Activated naive CD4-positive, alpha-beta T cell treated with anti-CD3 and anti-CD28 coated beads, Interleukin-2, amount 10 ng/mL, durations not matched to agents 7 days and 5 days (primary cell): ENCODE data around the gene MCCC1.
"Not testable (repeated sequence)": the region's sequence is repeated elsewhere in the genome, so short reads cannot be mapped to it uniquely, and the experiment has no call there.

ENCODE experiments used
- CTCF ChIA-PET: fragments of 350-600 bp; sonication (Branson Sonifier 250); formaldehyde crosslinking; loops from one replicate; lab custom pipeline; 2021; ENCODE audit warnings: antibody characterized with exemption; lab: Charles Lee
- DNase-seq: peaks from one replicate; pipeline ENCODE4 v3.0.0-alpha.2; 2020
- H3K27ac Mint-ChIP-seq: one replicate; pipeline ENCODE4 v1.8.0; 2021; ENCODE audit warnings: mild to moderate bottlenecking, moderate library complexity, mixed read lengths
- H3K27me3 Mint-ChIP-seq: one replicate; pipeline ENCODE4 v1.8.0; 2021; ENCODE audit warnings: mild to moderate bottlenecking, mixed read lengths
- H3K36me3 Mint-ChIP-seq: one replicate; pipeline ENCODE4 v1.8.0; 2021; ENCODE audit warnings: mixed read lengths
- H3K4me1 Mint-ChIP-seq: one replicate; pipeline ENCODE4 v1.8.0; 2021; ENCODE audit warnings: mixed read lengths
- H3K4me3 Mint-ChIP-seq: one replicate; pipeline ENCODE4 v1.8.0; 2021; ENCODE audit warnings: mild to moderate bottlenecking, moderate library complexity, mixed read lengths
- H3K9me3 Mint-ChIP-seq: one replicate; pipeline ENCODE4 v1.8.0; 2021; ENCODE audit warnings: mixed read lengths

The MCCC1 gene

DNA sequence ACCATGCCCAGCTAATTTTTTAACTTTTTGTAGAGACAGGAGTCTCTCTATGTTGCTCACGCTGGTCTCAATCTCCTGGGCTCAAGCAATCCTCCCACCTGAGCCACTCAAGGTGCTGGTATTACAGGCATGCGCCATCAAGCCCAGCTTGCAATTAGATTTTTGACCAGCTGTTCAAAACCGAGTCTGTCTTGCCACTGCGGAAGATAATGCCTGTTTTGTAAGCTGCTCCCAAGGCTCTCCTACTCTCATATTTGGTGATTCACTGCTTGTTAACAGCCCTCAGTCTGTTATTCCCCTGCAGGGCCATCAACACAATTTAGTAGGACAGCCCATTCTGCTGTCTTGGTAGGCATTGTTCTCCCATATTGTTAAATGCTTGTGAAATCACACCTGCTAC, 17.8 kb upstream of the MCCC1 start:
- CTCF ChIA-PET, result interaction anchor here (1.4 to 1.9 kb wide), 3 partner anchors 265 to 269 kb away, joined by 3 to 6 read pairs (median 5); no protein-coding TSS in a partner anchor
- no peak for DNase-seq
- Mint-ChIP-seq H3K27me3 (peaks cover 34% of the 10 kb centered on the region), H3K4me1 (peaks cover 11% of the 10 kb centered on the region), H3K36me3 (no peaks in the 10 kb centered on the region), H3K27ac (no peak overlapping the region), H3K9me3 (no peaks in the 10 kb centered on the region), H3K4me3 (no peak overlapping the region)

DNA sequence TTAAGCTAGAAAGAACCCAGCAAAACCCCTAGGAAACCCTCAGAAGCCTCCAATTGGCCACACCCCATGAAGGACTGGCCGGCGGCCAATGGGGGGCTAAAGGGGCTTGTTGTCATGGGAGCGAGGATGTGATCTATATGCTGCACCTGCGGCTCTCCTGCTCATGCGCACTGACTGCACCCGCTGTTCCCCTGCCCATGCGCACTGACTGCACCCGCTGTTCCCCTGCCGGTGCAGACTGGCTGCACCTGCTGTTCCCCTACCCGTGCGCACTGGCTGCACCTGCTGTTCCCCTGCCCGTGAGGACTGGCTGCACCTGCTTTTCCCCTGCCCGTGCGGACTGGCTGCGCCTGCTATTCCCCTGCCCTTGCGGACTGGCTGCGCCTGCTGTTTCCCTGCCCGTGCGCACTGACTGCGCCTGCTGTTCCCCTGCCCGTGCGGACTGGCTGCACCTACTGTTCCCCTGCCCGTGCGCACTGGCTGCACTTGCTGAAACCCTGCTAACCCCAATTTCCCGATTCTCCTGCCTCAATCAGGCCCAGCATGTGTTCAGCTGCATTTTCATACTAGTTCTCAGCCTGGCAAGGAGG, 16.8 kb upstream of the MCCC1 start:
- Mint-ChIP-seq H3K4me3 (peak overlapping the region; percentile 71), H3K27me3 (peaks cover 34% of the 10 kb centered on the region), H3K4me1 (peaks cover 11% of the 10 kb centered on the region), H3K27ac (no peak overlapping the region), H3K36me3 (no peaks in the 10 kb centered on the region), H3K9me3 (no peaks in the 10 kb centered on the region)
- peak; percentile 75 for DNase-seq
- CTCF ChIA-PET, result interaction anchor here (0.6 to 1.9 kb wide), 5 partner anchors 135 to 402 kb away, joined by 3 to 6 read pairs (median 3); no protein-coding TSS in a partner anchor

DNA sequence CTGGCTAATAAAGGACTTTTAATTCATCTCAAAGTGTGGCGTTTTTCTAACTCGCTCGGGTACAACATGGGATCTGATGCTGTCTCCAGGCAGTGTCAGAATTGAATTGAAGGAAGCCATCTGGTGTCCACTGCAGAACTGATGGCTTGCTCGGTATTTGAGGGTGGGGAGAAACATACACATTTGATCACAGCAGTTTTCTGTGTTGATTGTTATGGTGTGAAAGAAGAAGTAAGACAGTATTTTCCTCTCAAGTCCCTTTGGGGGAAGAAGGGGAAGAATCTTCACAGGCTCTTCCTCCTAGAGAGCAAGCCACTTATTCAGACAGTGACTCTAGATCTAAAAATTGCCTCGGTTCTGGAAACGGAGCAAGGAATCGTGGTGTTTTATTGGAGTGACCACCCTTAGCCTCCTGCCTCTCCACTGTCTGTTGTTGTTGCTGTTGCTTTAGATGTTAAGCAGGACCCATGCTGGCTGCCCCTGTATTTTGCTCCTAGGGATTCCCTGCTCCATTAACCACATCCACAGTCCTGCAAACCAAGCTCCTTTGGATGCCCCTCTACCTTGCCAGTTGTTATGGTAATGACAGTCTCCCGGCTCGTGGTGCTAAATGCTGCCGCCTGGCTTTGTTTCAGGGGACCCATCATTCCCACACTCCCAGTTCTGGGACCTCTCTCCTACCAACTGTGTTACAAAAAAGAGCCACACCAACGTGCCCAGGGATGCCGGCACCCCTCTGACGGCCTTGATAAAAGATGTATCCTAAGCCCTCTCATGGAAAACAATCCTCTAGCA, 15.3 kb upstream of the MCCC1 start:
- Mint-ChIP-seq H3K4me1 (peaks cover 11% of the 10 kb centered on the region), H3K9me3 (peaks cover 2% of the 10 kb centered on the region), H3K27me3 (peaks cover 34% of the 10 kb centered on the region), H3K36me3 (no peaks in the 10 kb centered on the region), H3K27ac (no peak overlapping the region), H3K4me3 (no peak overlapping the region)
- no peak for DNase-seq
- CTCF ChIA-PET, result no interaction called here

DNA sequence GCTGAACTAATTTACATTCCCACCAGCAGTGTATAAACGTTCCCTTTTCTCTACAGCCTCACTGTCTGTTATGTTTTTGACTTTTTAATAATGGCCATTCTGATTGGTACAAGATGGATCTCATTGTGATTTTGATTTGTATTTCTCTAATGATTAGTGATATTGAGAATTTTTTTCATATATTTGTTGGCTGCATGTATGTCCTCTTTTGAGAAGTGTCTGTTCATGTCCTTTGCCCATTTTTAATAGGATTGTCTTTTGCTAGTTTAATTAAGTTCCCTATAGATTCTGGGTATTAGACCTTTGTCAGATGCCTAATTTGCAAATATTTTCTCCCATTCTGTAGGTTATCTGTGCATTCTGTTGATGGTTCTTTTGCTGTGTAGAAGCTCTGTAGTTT, 10.6 kb upstream of the MCCC1 start:
- H3K4me1 Mint-ChIP-seq, H3K9me3 Mint-ChIP-seq, H3K36me3 Mint-ChIP-seq, H3K4me3 Mint-ChIP-seq, H3K27me3 Mint-ChIP-seq, H3K27ac Mint-ChIP-seq, DNase-seq: not testable (repeated sequence)
- CTCF ChIA-PET, result interaction anchor here (0.7 kb wide), 1 partner anchor 306 kb away, joined by 4 read pairs; no protein-coding TSS in a partner anchor

DNA sequence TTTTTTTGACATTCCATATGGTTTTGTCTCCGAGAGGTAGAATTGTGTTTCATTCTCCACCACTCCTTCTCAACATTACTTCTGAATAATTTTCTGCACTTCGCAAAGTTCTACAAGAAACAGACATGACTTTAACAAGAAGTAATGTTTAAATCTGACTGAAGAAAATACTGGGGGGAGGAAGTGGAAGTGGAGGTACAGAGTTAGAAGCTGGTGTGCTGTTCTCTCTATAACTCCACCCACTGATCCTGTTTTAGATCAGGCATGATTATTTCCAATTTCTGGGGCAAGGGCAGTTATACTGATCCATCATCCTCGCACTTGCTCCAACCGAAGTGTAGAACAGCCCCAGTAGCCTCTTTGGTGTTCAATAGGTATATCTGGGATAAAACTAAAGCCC, 9.2 kb upstream of the MCCC1 start:
- Mint-ChIP-seq H3K27ac (no peak overlapping the region), H3K9me3 (peaks cover 2% of the 10 kb centered on the region), H3K4me3 (no peak overlapping the region), H3K36me3 (no peaks in the 10 kb centered on the region), H3K27me3 (no peaks in the 10 kb centered on the region), H3K4me1 (no peaks in the 10 kb centered on the region)
- CTCF ChIA-PET, result no interaction called here
- no peak for DNase-seq

DNA sequence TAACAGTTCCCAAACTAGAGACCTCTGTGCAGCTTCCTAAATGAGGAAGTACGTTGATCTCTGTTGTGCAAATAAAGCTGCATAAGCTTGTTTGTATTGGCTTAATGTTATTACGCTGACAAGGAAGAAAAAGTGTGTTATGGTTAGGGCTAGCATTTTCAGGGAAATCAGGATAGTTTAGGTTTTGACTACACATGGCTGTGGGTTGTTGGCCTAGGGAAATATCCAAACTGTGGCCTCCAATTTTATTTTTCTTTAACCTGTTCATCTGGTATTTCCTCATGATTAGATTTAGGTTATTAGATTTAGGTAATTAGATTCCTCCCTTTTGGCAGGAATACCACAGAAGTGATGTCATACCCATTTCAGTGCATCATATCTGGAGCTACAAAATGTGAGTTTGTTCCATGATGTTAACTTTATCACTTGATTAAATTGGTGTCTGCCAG, 8.7 kb upstream of the MCCC1 start:
- Mint-ChIP-seq H3K36me3 (no peaks in the 10 kb centered on the region), H3K9me3 (peaks cover 2% of the 10 kb centered on the region), H3K4me1 (no peaks in the 10 kb centered on the region), H3K27me3 (no peaks in the 10 kb centered on the region), H3K27ac (no peak overlapping the region), H3K4me3 (no peak overlapping the region)
- no peak for DNase-seq
- CTCF ChIA-PET, result interaction anchor here (0.8 kb wide), 1 partner anchor 64 kb away, joined by 3 read pairs; no protein-coding TSS in a partner anchor

DNA sequence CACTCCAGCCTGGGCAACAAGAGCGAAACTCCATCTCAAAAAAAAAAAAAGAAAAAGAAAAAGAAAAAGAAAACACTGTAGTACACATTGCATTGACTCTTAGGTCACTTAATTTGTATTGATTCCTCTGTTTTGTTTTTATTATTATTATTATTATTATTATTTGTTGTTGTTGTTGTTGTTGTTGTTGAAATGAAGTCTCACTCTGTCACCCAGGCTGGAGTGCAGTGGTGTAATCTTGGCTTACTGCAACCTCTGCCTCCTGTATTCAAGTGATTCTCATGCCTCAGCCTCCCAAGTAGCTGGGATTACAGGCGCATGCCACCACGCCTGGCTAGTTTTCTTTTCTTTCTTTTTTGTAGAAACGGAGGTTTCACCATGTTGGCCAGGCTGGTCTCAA, 8.1 kb upstream of the MCCC1 start:
- H3K4me1 Mint-ChIP-seq, DNase-seq, H3K4me3 Mint-ChIP-seq, H3K36me3 Mint-ChIP-seq, H3K27me3 Mint-ChIP-seq, H3K27ac Mint-ChIP-seq, H3K9me3 Mint-ChIP-seq: not testable (repeated sequence)
- CTCF ChIA-PET, result interaction anchor here (0.8 kb wide), 1 partner anchor 63 kb away, joined by 3 read pairs; no protein-coding TSS in a partner anchor

DNA sequence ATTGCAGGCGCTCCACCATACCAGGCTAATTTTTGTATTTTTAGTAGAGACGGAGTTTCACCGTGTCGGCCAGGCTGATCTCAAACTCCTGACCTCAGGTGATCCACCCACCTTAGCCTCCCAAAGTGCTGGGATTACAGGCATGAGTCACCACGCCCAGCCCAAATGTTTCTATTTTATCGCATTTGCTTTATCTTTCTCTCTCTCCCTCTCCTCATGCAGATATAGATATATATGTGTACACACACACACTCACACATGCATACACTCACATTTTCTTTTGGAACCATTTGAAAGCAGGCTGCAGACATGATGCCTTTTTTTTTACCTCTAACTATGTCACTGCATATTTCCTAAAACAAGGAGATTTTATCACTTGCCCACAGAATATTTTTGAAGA, 7.3 kb upstream of the MCCC1 start:
- Mint-ChIP-seq H3K4me3 (no peak overlapping the region), H3K9me3 (peaks cover 2% of the 10 kb centered on the region), H3K36me3 (no peaks in the 10 kb centered on the region), H3K27ac (no peak overlapping the region), H3K27me3 (no peaks in the 10 kb centered on the region), H3K4me1 (peaks cover 2% of the 10 kb centered on the region)
- no peak for DNase-seq
- CTCF ChIA-PET, result no interaction called here

DNA sequence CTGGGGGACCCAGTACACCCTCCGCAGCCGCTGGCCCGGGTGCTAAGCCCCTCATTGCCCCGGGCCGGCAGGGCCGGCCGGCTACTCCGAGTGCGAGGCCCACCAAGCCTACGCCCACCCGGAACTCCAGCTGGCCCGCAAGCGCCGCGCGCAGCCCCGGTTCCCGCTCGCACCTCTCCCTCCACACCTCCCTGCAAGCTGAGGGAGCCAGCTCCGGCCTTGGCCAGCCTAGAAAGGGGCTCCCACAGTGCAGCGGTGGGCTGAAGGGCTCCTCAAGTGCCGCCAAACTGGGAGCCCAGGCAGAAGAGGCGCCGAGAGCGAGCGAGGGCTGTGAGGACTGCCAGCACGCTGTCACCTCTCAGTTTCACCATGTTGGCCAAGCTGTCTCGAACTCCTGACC, 4.7 kb upstream of the MCCC1 start:
- DNase-seq, H3K4me3 Mint-ChIP-seq, H3K9me3 Mint-ChIP-seq, H3K27me3 Mint-ChIP-seq, H3K27ac Mint-ChIP-seq, H3K36me3 Mint-ChIP-seq: not testable (repeated sequence)
- CTCF ChIA-PET, result interaction anchor here (0.7 kb wide), 1 partner anchor 62 kb away, joined by 3 read pairs; no protein-coding TSS in a partner anchor
- peaks cover 13% of the 10 kb centered on the region for H3K4me1 Mint-ChIP-seq

DNA sequence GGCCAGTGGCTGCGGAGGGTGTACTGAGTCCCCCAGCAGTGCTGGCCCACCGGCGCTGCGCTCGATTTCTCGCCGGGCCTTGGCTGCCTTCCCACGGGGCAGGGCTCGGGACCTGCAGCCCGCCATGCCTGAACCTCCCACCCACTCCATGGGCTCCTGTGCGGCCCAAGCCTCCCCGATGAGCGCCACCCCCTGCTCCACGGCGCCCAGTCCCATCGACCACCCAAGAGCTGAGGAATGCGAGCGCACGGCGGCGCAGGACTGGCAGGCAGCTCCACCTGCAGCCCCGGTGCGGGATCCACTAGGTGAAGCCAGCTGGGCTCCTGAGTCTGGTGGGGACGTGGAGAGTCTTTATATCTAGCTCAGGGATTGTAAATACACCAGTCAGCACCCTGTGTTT, 1.7 kb upstream of the MCCC1 start:
- H3K36me3 Mint-ChIP-seq, CTCF ChIA-PET, H3K9me3 Mint-ChIP-seq, H3K27ac Mint-ChIP-seq, H3K27me3 Mint-ChIP-seq, DNase-seq, H3K4me3 Mint-ChIP-seq: not testable (repeated sequence)
- peaks cover 32% of the 10 kb centered on the region for H3K4me1 Mint-ChIP-seq

DNA sequence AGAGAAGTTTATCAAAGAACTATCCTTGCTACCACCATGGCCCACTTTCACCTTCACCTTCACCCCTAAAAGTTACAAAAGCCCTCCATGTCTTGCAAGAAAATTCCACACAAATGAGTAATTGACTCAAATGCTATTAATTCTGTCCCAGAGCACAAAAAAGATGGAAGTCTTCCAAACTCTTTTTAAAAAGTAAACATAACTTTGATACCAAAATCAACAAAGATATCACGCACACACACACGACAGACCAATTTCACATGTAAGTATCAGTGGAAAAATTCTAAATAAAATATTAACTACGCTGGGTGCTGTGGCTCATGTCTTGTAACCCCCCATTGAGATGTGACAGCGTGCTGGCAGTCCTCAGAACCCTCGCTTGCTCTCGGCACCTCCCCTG, 1.1 kb upstream of the MCCC1 start:
- Mint-ChIP-seq H3K9me3 (no peaks in the 10 kb centered on the region), H3K27ac (peak overlapping the region; percentile 80), H3K27me3 (no peaks in the 10 kb centered on the region), H3K36me3 (peaks cover 12% of the 10 kb centered on the region), H3K4me3 (no peak overlapping the region), H3K4me1 (peaks cover 34% of the 10 kb centered on the region)
- CTCF ChIA-PET, result no interaction called here
- DNase-seq, result no peak

DNA sequence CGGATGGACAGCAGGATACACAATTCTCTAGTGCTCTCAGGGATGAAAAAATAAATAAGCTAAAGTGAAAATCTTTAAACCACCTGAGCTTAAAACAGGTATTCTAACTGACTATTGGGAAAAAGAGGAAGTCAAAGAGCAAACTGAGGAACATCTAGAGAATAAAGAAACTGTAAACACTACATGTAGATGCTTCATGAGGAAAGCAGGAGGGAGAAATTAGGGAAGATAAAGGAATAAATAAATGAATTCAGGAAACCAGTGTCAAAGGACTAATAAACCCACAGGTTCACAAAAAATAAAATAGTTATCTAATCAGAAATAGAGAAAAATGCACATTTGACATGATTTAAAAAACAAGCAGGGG, 525 bp upstream of the MCCC1 start:
- H3K4me3 Mint-ChIP-seq, result peak overlapping the region; percentile 88
- H3K4me1 Mint-ChIP-seq, result peaks cover 35% of the 10 kb centered on the region
- H3K36me3 Mint-ChIP-seq, result peaks cover 12% of the 10 kb centered on the region
- DNase-seq, result no peak
- CTCF ChIA-PET, result interaction anchor here (0.7 kb wide), 1 partner anchor 46 kb away, joined by 3 read pairs; no protein-coding TSS in a partner anchor
- peak overlapping the region; percentile 92 for H3K27ac Mint-ChIP-seq
- H3K27me3 Mint-ChIP-seq, result no peaks in the 10 kb centered on the region
- no peaks in the 10 kb centered on the region for H3K9me3 Mint-ChIP-seq

DNA sequence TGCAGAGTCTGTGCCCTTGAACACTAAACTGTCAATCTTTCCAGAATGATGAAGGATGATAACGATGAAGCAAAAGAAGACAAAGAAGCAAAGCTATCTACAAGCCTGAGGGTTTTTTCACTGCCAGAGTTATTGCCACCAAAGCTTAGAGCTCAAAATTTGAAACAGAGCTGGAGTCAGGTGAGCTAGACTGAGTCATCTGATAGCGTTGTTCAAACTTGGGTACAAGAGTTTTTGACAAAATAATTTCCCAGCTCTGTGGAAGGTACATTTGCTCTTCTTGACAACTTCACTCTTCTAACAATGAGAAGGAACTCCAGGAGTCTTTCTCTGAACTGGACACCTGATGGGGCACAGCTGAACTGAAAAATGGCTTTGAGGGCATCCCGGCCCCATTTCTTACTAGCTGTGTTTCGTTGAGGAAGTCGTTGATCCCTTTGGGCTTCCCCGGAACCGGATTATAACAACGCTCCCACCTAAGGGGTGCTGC, 715 bp downstream of the MCCC1 start:
- H3K4me1 Mint-ChIP-seq, result peaks cover 40% of the 10 kb centered on the region
- H3K9me3 Mint-ChIP-seq, result no peaks in the 10 kb centered on the region
- CTCF ChIA-PET, result interaction anchor here (0.6 to 1.2 kb wide), 4 partner anchors 14 to 74 kb away, joined by 3 to 11 read pairs (median 4); no protein-coding TSS in a partner anchor
- H3K4me3 Mint-ChIP-seq, result peak overlapping the region; percentile 88
- no peaks in the 10 kb centered on the region for H3K27me3 Mint-ChIP-seq
- H3K27ac Mint-ChIP-seq, result peak overlapping the region; percentile 92
- DNase-seq, result no peak
- H3K36me3 Mint-ChIP-seq, result peaks cover 18% of the 10 kb centered on the region

DNA sequence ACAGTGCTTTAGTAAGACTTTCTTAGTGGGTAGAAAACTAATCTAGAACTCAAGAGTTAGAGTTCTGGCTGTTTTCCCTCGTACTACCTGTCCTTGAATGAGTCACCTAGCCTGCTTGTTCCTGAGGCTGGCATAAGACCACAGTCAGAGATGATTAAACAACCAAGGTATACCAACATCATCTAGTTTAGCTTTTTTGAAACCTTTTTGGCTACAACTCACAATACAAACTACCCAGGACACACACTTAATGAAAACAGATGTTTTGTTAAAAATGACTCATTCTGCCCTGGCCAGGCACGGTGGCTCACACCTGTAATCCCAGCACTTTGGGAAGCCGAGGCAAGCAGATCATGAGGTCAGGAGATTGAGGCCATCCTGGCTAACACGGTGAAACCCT, 4.6 kb downstream of the MCCC1 start:
- DNase-seq, result no peak
- CTCF ChIA-PET, result interaction anchor here (1.9 kb wide), 1 partner anchor 9 kb away, joined by 7 read pairs; no protein-coding TSS in a partner anchor
- Mint-ChIP-seq H3K9me3 (no peaks in the 10 kb centered on the region), H3K36me3 (peaks cover 38% of the 10 kb centered on the region), H3K27me3 (no peaks in the 10 kb centered on the region), H3K4me3 (no peak overlapping the region), H3K4me1 (peaks cover 30% of the 10 kb centered on the region), H3K27ac (no peak overlapping the region)
